AG04450 (cell line): Measurements from ENCODE around the gene ATXN7L2. TPM values are rescaled to one million over a fixed set of nuclear protein-coding genes. Genes with fewer than 3 reads are reported as not detected.

Experiments
- CTCF ChIA-PET: fragments of 300-600, 350-600 bp; formaldehyde crosslinking; extraction: SDS; loops from one replicate; lab custom pipeline; 2022; ENCODE audit warnings: antibody characterized with exemption, inconsistent platforms; lab: Charles Lee
- POLR2A ChIA-PET: fragments of 350-600 bp; formaldehyde crosslinking; extraction: SDS; loops from one replicate; lab custom pipeline; 2021; ENCODE audit warnings: antibody characterized with exemption, inconsistent platforms; lab: Yijun Ruan, JAX
- DNase-seq: peaks from one replicate; pipeline ENCODE4 v3.0.0-alpha.2; 2011; ENCODE audit warnings: low read depth, low spot score
- H3K27ac ChIP-seq: one replicate; pipeline ENCODE4 v1.5.1; 2012; ENCODE audit warnings: low read depth, low read length, control low read depth
- H3K27me3 ChIP-seq: one replicate; pipeline ENCODE4 v1.6.0; 2012; ENCODE audit warnings: low read length; ENCODE audit not compliant: control insufficient read depth, insufficient read depth
- H3K4me3 ChIP-seq: 2 replicates; pipeline ENCODE4 v1.5.1; 2011; ENCODE audit warnings: mild to moderate bottlenecking, low read depth, low read length, control low read depth
- H3K9me3 ChIP-seq: 2 replicates; pipeline ENCODE4 v1.5.1; 2012; ENCODE audit warnings: low read length; ENCODE audit not compliant: control insufficient read depth, insufficient read depth
- polyA plus RNA-seq: library from polyadenylated mRNA; depleted of rRNA; stranded (reverse); fragments of >200 nt; gene quantifications from 2 replicates; pipeline ENCODE4 v1.2.3, GENCODE V29; 2011; rRNA removed
- TF ChIP-seq, protein P1 (sequence below): IDR thresholded peaks from 2 replicates; pipeline ENCODE4 v1.5.1; 2011; ENCODE audit warnings: low read depth, low read length, control low read depth, inconsistent platforms

Gene ATXN7L2
- polyA plus RNA-seq, 1 experiment = 1.5 TPM

DNA sequence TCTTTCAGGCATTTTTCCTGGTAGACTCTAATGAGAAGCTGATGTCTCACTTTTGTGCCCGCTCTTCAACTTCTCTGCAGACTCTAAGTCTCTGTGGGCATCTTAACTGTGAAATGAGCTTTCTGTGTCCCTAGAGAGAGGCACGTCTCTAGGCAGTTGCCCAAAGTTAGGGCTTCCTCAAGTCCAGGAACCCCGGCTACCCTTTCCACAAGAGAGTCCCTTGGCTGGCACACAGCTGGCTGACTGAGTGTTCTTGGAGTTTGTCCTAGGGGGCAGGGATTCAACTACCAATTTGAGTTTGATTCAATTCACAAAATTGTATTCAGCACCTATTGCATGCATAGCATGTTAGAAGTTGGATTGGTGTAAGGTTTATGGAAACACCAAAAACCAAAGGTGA is 57.4 kb downstream of the ATXN7L2 start:
- no peak for DNase-seq
- Histone ChIP-seq H3K27ac (no peak overlapping the region), H3K4me3 (no peak overlapping the region), H3K27me3 (peaks cover 15% of the 10 kb centered on the region), H3K9me3 (no peaks in the 10 kb centered on the region)
- ChIA-PET CTCF (interaction anchor here (1.2 to 17.0 kb wide), 8 partner anchors 9 to 443 kb away, joined by 3 to 1351 read pairs (median 6); partner anchors contain the start of genes AHCYL1, AMIGO1, ATXN7L2 and CYB561D1), POLR2A (no interaction called here)
- TF ChIP-seq, protein P1, sequence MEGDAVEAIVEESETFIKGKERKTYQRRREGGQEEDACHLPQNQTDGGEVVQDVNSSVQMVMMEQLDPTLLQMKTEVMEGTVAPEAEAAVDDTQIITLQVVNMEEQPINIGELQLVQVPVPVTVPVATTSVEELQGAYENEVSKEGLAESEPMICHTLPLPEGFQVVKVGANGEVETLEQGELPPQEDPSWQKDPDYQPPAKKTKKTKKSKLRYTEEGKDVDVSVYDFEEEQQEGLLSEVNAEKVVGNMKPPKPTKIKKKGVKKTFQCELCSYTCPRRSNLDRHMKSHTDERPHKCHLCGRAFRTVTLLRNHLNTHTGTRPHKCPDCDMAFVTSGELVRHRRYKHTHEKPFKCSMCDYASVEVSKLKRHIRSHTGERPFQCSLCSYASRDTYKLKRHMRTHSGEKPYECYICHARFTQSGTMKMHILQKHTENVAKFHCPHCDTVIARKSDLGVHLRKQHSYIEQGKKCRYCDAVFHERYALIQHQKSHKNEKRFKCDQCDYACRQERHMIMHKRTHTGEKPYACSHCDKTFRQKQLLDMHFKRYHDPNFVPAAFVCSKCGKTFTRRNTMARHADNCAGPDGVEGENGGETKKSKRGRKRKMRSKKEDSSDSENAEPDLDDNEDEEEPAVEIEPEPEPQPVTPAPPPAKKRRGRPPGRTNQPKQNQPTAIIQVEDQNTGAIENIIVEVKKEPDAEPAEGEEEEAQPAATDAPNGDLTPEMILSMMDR = no peak

Other genes starting within 250 kb of the ATXN7L2 start
- 1.1 and 1.8 TPM in 2 replicates for gene CELSR2, start 234.4 kb upstream of the ATXN7L2 start, polyA plus RNA-seq
- 17.3 and 18.5 TPM in 2 replicates for gene PSRC1, start 200.8 kb upstream of the ATXN7L2 start, polyA plus RNA-seq
- not detected in 2 replicates for gene MYBPHL, start 176.9 kb upstream of the ATXN7L2 start, polyA plus RNA-seq
- gene SORT1, start 86.0 kb upstream of the ATXN7L2 start, polyA plus RNA-seq = 37.2 and 42.8 TPM in 2 replicates
- 127 and 151 TPM in 2 replicates for gene PSMA5, start 57.5 kb upstream of the ATXN7L2 start, polyA plus RNA-seq
- 0.26 and 0.40 TPM in 2 replicates for gene SYPL2, start 17.4 kb upstream of the ATXN7L2 start, polyA plus RNA-seq
- 5.0 and 5.4 TPM in 2 replicates for gene CYB561D1, start 10.2 kb downstream of the ATXN7L2 start, polyA plus RNA-seq
- gene AMIGO1, start 25.8 kb downstream of the ATXN7L2 start, polyA plus RNA-seq = 1.5 and 2.3 TPM in 2 replicates
- not detected in 2 replicates for gene GPR61, start 56.0 kb downstream of the ATXN7L2 start, polyA plus RNA-seq
- gene GNAI3, start 64.7 kb downstream of the ATXN7L2 start, polyA plus RNA-seq = 10.2 and 14.8 TPM in 2 replicates
- 0.06 TPM in 1 of 2 replicates, not detected in the other for gene GNAT2, start 135.7 kb downstream of the ATXN7L2 start, polyA plus RNA-seq
- gene AMPD2, start 135.9 kb downstream of the ATXN7L2 start, polyA plus RNA-seq = 35.4 and 54.2 TPM in 2 replicates
- 62.6 and 64.1 TPM in 2 replicates for gene GSTM4, start 172.2 kb downstream of the ATXN7L2 start, polyA plus RNA-seq
- 90.2 and 93.8 TPM in 2 replicates for gene GSTM2, start 184.2 kb downstream of the ATXN7L2 start, polyA plus RNA-seq
- gene GSTM1, start 203.9 kb downstream of the ATXN7L2 start, polyA plus RNA-seq = 1.6 and 1.8 TPM in 2 replicates
- gene GSTM5, start 228.3 kb downstream of the ATXN7L2 start, polyA plus RNA-seq = 11.6 and 12.5 TPM in 2 replicates